ENCODE measurements around the gene TTC21A.
"Not testable (repeated sequence)": the region's sequence is repeated elsewhere in the genome, so short reads cannot be mapped to it uniquely, and the experiment has no call there.

TTC21A gene, protein sequence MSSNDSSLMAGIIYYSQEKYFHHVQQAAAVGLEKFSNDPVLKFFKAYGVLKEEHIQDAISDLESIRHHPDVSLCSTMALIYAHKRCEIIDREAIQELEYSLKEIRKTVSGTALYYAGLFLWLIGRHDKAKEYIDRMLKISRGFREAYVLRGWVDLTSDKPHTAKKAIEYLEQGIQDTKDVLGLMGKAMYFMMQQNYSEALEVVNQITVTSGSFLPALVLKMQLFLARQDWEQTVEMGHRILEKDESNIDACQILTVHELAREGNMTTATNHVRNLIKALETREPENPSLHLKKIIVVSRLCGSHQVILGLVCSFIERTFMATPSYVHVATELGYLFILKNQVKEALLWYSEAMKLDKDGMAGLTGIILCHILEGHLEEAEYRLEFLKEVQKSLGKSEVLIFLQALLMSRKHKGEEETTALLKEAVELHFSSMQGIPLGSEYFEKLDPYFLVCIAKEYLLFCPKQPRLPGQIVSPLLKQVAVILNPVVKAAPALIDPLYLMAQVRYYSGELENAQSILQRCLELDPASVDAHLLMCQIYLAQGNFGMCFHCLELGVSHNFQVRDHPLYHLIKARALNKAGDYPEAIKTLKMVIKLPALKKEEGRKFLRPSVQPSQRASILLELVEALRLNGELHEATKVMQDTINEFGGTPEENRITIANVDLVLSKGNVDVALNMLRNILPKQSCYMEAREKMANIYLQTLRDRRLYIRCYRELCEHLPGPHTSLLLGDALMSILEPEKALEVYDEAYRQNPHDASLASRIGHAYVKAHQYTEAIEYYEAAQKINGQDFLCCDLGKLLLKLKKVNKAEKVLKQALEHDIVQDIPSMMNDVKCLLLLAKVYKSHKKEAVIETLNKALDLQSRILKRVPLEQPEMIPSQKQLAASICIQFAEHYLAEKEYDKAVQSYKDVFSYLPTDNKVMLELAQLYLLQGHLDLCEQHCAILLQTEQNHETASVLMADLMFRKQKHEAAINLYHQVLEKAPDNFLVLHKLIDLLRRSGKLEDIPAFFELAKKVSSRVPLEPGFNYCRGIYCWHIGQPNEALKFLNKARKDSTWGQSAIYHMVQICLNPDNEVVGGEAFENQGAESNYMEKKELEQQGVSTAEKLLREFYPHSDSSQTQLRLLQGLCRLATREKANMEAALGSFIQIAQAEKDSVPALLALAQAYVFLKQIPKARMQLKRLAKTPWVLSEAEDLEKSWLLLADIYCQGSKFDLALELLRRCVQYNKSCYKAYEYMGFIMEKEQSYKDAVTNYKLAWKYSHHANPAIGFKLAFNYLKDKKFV (N-terminal part only)

DNA sequence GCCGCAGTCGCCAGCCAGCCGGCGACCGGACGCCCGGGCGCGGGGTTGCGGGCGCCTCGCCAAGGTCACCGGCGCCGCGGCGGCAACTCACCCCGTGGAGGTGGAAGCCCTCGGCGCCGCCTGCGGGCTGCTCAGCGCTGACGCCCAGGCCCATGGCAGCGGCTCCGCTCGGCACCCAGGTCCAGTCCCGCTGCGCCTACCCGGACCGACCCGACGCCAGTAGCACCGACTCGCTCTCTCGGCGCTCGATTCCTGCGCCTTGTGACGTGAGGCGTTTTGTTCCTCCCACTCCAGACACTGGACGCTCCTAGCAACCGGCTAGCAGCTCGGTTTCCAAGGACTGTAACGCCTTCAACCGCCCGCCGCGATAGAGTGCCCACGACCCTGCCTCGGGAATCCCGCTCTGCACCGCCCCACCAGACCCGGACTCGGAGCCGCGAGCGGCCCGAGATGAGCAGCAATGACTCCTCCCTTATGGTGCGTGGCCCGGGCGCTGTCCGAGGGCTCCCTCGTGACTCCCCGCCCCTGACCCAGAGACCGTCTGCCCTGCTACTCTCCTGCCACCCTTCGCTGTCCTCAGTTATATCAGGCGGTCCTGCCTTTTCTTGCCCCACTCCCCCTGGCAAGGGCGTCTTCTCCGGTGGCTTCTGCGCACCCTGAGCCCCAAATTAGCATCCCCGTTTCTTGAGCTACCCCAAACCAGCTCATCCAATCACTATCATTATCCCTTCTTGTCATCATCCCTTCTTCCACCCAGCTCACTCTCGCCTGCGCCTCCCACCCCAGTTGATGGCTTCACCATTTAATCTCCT lies at the start of gene TTC21A, which contains the start of gene GORASP1:
TSS of gene TTC21A (plus strand) at position 293 of the 812 bp plus-strand sequence. CDS start at position 451, 158 bp downstream.
TSS of gene GORASP1 (minus strand) at position 240 of the 812 bp plus-strand sequence. CDS start at position 154, 86 bp downstream.
- DNase-seq (ENCODE audit: low read depth), result peak; percentile 78

GRCh38 chr3:39061228-39061627 lies 46.3 kb upstream of the TTC21A start:
- not testable (repeated sequence) for DNase-seq (ENCODE audit: low read depth)

DNA sequence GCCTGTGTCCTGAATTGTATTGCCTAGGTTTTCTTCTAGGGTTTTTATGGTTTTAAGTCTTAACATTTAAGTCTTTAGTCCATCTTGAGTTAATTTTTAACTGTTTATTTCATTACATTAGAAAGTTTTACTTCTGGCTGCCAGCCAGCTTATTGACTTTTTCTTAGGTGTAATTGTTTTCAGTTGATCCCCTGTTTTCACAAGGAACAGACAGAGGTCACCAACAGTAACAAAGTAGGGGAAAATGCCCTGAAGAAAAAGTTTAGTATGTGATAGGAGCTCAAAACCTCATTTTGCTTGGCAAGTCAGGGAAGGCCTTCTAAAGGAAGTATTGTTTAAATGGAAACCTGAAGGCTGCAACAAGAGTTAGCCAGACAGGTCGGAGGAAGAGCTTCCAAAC lies 45.3 kb upstream of the TTC21A start:
- DNase-seq (ENCODE audit: low read depth), result no peak

DNA sequence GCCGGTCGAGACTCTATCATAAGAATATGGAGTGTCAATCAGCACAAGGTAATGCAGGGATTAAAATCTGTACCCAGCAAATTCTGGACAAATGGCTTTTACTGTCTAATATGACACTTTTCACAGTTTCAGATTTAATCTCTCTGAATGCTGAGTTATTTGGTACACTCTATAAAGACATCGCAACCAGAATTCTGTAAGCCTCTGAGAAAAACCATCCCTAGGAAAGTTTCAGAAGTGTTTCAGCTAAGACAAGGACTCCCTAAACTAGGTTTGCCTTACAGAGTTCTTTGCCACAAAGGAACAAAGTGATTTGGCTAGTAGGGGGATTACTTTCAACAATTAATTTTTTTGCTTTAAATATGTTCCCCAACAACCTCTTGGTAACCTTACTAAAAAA lies 44.3 kb upstream of the TTC21A start:
- no peak for DNase-seq (ENCODE audit: low read depth)

DNA sequence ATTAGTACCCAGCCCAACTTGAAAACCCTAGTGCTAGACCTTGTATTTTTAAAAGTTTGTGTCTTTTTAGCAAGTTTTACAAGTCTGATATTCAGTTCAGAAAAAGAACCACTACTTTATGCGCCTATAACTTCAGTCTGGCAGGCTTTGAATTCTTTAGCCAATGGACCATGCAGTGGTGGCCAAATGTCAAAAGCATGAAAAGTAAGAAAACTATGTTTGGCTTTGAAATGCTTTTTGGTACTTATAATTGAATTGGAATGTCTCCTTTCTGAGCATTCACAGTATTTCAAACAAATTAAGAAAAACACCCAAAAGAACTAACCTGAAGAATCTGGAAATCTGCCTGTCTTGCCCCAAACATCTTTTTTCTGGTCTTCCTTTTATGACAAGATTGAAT lies 42.8 kb upstream of the TTC21A start:
- DNase-seq (ENCODE audit: low read depth), result no peak

- DNase-seq (ENCODE audit: low read depth), result no peak
Measured at GRCh38 chr3:39065197-39065596, 42.3 kb upstream of the TTC21A start.

DNA sequence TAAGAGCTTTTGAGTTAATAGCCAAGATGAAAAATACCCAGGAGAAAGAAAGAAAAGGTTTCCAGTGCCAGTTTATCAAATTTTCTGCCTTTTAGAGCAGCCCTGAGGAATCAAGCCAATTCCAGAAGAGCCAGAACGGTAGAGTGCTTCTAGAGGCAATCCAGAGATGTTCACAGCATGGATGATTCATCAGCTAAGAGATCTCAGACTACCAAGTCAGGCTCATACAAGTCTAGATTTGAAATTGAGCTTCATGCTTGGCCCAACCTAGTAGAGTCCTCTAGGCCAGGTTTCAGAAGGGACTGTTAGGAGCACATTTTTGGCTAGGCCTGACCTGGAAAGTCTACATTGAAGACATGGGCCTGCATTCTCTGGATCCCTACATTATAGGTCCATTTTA lies 40.2 kb upstream of the TTC21A start:
- DNase-seq (ENCODE audit: low read depth), result no peak

DNA sequence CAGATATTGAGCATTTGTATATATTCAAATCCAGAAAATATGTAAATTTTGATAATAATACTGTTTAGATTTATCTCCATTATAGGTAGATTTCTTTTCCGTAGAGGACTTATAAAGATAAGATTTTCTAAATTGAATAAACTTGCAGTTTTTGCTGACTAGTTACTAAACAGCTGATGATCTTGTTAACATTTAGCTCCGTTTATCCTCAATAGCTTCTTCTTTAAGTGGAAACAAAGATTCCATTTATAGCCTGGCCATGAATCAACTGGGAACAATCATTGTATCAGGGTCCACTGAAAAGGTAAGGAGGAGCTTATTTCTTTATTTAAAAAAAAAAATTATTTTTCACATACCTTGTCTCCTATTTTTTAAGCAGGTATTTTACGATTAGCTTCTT lies 38.9 kb upstream of the TTC21A start:
- DNase-seq (ENCODE audit: low read depth), result no peak

GRCh38 chr3:39075910-39076309 lies 31.6 kb upstream of the TTC21A start:
- no peak for DNase-seq (ENCODE audit: low read depth)

GRCh38 chr3:39079530-39079929 lies 27.9 kb upstream of the TTC21A start:
- no peak for DNase-seq (ENCODE audit: low read depth)

DNA sequence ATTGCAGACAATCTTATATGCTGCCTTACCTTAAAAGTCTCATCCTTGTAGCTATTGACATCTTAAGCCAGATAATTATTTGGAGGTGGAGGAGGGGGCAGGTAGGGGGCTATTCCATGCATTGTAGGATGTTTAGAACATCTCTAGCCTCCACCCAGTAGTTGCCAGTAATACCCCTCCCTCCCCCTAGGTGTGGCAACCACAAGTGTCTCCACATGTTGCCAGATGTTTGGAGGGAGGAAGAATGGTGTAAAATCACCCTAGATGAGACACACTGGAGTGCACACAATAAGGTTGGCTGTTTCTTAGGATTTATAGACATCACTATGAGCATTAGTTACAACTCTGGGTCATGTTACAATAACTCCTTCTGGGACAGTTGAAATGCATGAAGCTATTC lies 27.5 kb upstream of the TTC21A start:
- DNase-seq (ENCODE audit: low read depth), result no peak

GRCh38 chr3:39082666-39083313 lies 24.7 kb upstream of the TTC21A start:
- no peak for DNase-seq (ENCODE audit: low read depth)

DNA sequence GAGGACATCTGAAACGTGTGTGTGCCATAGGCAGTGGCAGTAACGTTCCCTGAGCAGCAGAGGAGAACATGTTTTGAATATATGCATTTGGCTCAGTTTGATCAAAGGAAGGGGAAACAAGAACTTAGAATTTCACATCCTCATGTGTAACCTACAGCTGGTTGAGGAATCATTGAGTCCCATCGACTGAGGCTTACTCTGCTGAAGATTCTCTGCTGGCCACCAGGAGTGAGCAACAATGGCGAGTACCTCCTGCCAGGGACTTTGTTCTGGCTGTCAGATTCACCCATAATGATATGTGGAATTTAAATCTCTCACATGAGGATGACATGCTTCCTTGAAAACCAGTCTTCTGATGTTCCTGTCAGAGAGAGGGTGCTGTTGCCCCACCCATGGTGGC lies 21.3 kb upstream of the TTC21A start:
- no peak for DNase-seq (ENCODE audit: low read depth)

GRCh38 chr3:39088456-39088855 lies 19.0 kb upstream of the TTC21A start:
- no peak for DNase-seq (ENCODE audit: low read depth)

DNA sequence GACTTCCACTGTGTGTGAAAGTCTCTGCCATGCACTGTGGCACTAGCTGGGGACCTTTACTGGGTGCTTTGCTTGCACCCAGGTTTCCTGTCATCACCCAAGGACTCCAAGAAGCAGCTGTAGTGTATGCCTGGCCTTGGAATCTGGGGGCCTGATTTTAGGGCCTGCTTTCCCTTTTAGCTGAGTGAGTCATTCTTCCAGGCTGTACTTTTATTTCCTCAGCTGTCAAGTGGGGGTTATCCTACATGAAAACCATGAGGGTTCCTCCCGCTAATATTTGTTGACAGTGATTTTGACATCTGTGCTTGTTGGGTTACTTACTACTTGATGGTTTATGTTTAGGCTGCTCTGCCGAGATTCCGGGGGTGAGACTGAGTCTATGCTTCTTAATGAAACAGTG lies 18.6 kb upstream of the TTC21A start:
- DNase-seq (ENCODE audit: low read depth), result no peak

GRCh38 chr3:39090922-39091321 lies 16.6 kb upstream of the TTC21A start:
- no peak for DNase-seq (ENCODE audit: low read depth)

GRCh38 chr3:39094851-39095677 lies 12.4 kb upstream of the TTC21A start:
- no peak for DNase-seq (ENCODE audit: low read depth)

GRCh38 chr3:39095778-39096177 lies 11.7 kb upstream of the TTC21A start:
- DNase-seq (ENCODE audit: low read depth), result no peak

DNA sequence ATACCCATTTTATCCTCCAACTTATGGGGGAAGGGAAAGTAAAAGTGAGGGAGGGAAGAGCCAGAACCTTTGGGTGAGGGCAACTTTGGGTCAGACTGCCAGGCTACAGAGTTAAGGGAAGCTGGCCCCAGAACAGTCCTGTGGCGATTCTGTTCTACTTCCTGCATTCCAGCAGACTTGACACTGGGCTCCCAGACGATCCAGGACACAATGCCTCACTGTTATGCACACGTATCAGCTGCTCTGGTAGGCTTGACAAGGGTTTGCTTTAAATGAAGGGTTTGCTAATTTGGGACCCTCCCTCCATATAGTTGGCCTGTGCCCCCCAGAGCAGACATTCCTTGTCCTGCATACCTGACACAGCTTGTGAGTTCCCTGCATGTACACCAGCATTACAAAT lies 10.7 kb upstream of the TTC21A start:
- DNase-seq (ENCODE audit: low read depth), result no peak

Measured in fibroblast of the conjunctiva (primary cell).